IMR-90 (cell line): ENCODE results near the gene NME7. TPM values are rescaled to one million over a fixed set of nuclear protein-coding genes. Genes with fewer than 3 reads are reported as not detected.

Experiments used
- ATAC-seq: fragments of 200-7000 bp; cut with Tn5 transposase; 2 replicates; pipeline ENCODE4 v1.9.1; 2020; ENCODE audit warnings: low read depth, mild to moderate bottlenecking, moderate library complexity
- BruUV-seq: library from RNA; stranded (reverse); fragments of 400-500 nt; replicated peaks from 2 replicates; lab custom pipeline; 2021; lab: Mats Ljungman, UMichigan
- CTCF ChIA-PET: fragments of 300-600 bp; formaldehyde crosslinking; extraction: SDS; loops from one replicate; lab custom pipeline; 2021; ENCODE audit warnings: antibody characterized with exemption; lab: Yijun Ruan, JAX
- POLR2A ChIA-PET: fragments of 300-600 bp; sonication (Branson Sonifier 250); formaldehyde crosslinking; loops from one replicate; lab custom pipeline; 2022; ENCODE audit warnings: antibody characterized with exemption; ENCODE audit not compliant: unreplicated experiment; lab: Charles Lee
- DNase-seq: peaks from one replicate; pipeline ENCODE4 v3.0.0; 2013
- H2AFZ ChIP-seq: replicated peaks from 2 replicates; pipeline ENCODE3; 2013; ENCODE audit warnings: low read length, mild to moderate bottlenecking; ENCODE audit not compliant: poor library complexity
- H2AK5ac ChIP-seq: 2 replicates; pipeline ENCODE4 v1.6.1; 2013; ENCODE audit warnings: low read depth, low read length, inconsistent platforms
- H2AK9ac ChIP-seq: replicated peaks from 2 replicates; pipeline ENCODE3; 2013; ENCODE audit warnings: mild to moderate bottlenecking, low read depth, low read length, moderate library complexity; ENCODE audit not compliant: poor library complexity
- H2BK120ac ChIP-seq: 2 replicates; pipeline ENCODE4 v1.6.1; 2013; ENCODE audit warnings: low read depth, low read length, inconsistent platforms
- H2BK15ac ChIP-seq: 3 replicates; pipeline ENCODE4 v1.6.1; 2013; ENCODE audit warnings: low read depth, low read length, inconsistent platforms
- H2BK20ac ChIP-seq: 2 replicates; pipeline ENCODE4 v1.6.1; 2013; ENCODE audit warnings: low read depth, mild to moderate bottlenecking, inconsistent platforms, low read length, moderate library complexity
- H2BK5ac ChIP-seq: 2 replicates; pipeline ENCODE4 v1.6.1; 2013; ENCODE audit warnings: mild to moderate bottlenecking, low read depth, low read length, inconsistent platforms; ENCODE audit not compliant: poor library complexity, severe bottlenecking
- H3K14ac ChIP-seq: replicated peaks from 2 replicates; pipeline ENCODE4 v1.6.1; 2013; ENCODE audit warnings: low read depth, low read length, inconsistent platforms
- H3K18ac ChIP-seq: 2 replicates; pipeline ENCODE4 v1.6.1; 2013; ENCODE audit warnings: low read depth, low read length, control low read depth
- H3K23ac ChIP-seq: 2 replicates; pipeline ENCODE4 v1.6.1; 2013; ENCODE audit warnings: low read depth, low read length, inconsistent platforms
- H3K27ac ChIP-seq: 2 replicates; pipeline ENCODE4 v1.5.1; 2013; ENCODE audit warnings: mild to moderate bottlenecking, control low read depth, low read length; ENCODE audit not compliant: insufficient read depth
- H3K27me3 ChIP-seq: 2 replicates; pipeline ENCODE4 v1.6.1; 2013; ENCODE audit warnings: low read length; ENCODE audit not compliant: control insufficient read depth, insufficient read depth
- H3K36me3 ChIP-seq: 2 replicates; pipeline ENCODE4 v1.6.1; 2013; ENCODE audit warnings: low read length, mixed read lengths; ENCODE audit not compliant: control insufficient read depth, insufficient read depth
- H3K4ac ChIP-seq: 2 replicates; pipeline ENCODE4 v1.6.1; 2013; ENCODE audit warnings: low read depth, low read length, inconsistent platforms
- H3K4me1 ChIP-seq: 2 replicates; pipeline ENCODE4 v1.6.1; 2013; ENCODE audit warnings: low read length, mixed read lengths; ENCODE audit not compliant: control insufficient read depth, insufficient read depth
- H3K4me2 ChIP-seq: 2 replicates; pipeline ENCODE4 v1.6.1; 2013; ENCODE audit warnings: low read depth, mild to moderate bottlenecking, control low read depth, low read length, moderate library complexity
- H3K4me3 ChIP-seq: 2 replicates; pipeline ENCODE4 v1.5.1; 2013; ENCODE audit warnings: low read depth, mild to moderate bottlenecking, control low read depth, low read length, moderate library complexity; ENCODE audit not compliant: insufficient read depth
- H3K56ac ChIP-seq: 2 replicates; pipeline ENCODE4 v1.6.1; 2013; ENCODE audit warnings: low read length, inconsistent platforms; ENCODE audit not compliant: insufficient read depth; ENCODE audit errors: extremely low read depth
- H3K79me1 ChIP-seq, 2 experiments: 2 replicates each; pipeline ENCODE4 v1.6.1; 2013; ENCODE audit warnings: low read length in 2 of 2, inconsistent platforms in 1 of 2, low read depth in 1 of 2
- H3K9ac ChIP-seq: 2 replicates; pipeline ENCODE4 v1.6.1; 2013; ENCODE audit warnings: low read depth, low read length, control low read depth
- H3K9me1 ChIP-seq: 2 replicates; pipeline ENCODE4 v1.6.1; 2013; ENCODE audit warnings: low read length, inconsistent platforms; ENCODE audit not compliant: insufficient read depth
- H3K9me3 ChIP-seq: 2 replicates; pipeline ENCODE4 v1.6.1; 2013; ENCODE audit warnings: low read length; ENCODE audit not compliant: control insufficient read depth, insufficient read depth
- H4K20me1 ChIP-seq: 2 replicates; pipeline ENCODE4 v1.6.1; 2013; ENCODE audit warnings: low read length, inconsistent platforms; ENCODE audit not compliant: insufficient read depth
- H4K5ac ChIP-seq: 2 replicates; pipeline ENCODE4 v1.6.1; 2013; ENCODE audit warnings: mild to moderate bottlenecking, low read depth, low read length, control low read depth
- H4K8ac ChIP-seq, 2 experiments: 2 replicates each; pipeline ENCODE4 v1.6.1; 2013; ENCODE audit warnings: low read depth in 2 of 2, low read length in 2 of 2, control low read depth in 1 of 2, inconsistent platforms in 1 of 2
- H4K91ac ChIP-seq: 2 replicates; pipeline ENCODE4 v1.6.1; 2013; ENCODE audit warnings: low read depth, low read length, inconsistent platforms; ENCODE audit not compliant: insufficient read depth
- CEBPB ChIP-seq: IDR thresholded peaks from 2 replicates; pipeline ENCODE4 v1.6.1; 2012; ENCODE audit warnings: low read depth, low read length, improper control_type of control experiment
- CHD1 ChIP-seq: IDR thresholded peaks from 2 replicates; pipeline ENCODE4 v1.6.1; 2012; ENCODE audit warnings: low read depth, low read length, improper control_type of control experiment
- FOS ChIP-seq: fragments of 150-350 bp; IDR thresholded peaks from 2 replicates; pipeline ENCODE4 v1.6.1; 2016; ENCODE audit warnings: low read depth, low read length
- MAFK ChIP-seq: IDR thresholded peaks from 2 replicates; pipeline ENCODE4 v1.6.1; 2012; ENCODE audit warnings: low read depth, low read length, improper control_type of control experiment
- MAZ ChIP-seq: IDR thresholded peaks from 2 replicates; pipeline ENCODE4 v1.6.1; 2012; ENCODE audit warnings: low read depth, mild to moderate bottlenecking, low read length, improper control_type of control experiment, moderate library complexity, borderline replicate concordance
- NFE2L2 ChIP-seq: fragments of 150-350 bp; IDR thresholded peaks from 2 replicates; pipeline ENCODE4 v1.6.1; 2016; ENCODE audit warnings: low read depth, mild to moderate bottlenecking, low read length
- POLR2A ChIP-seq: IDR thresholded peaks from 2 replicates; pipeline ENCODE4 v1.6.1; 2012; ENCODE audit warnings: mild to moderate bottlenecking, low read depth, low read length
- RAD21 ChIP-seq: IDR thresholded peaks from 2 replicates; pipeline ENCODE4 v1.6.1; 2012; ENCODE audit warnings: low read length, improper control_type of control experiment
- RFX5 ChIP-seq: IDR thresholded peaks from 2 replicates; pipeline ENCODE4 v1.8.0; 2012; ENCODE audit warnings: low read depth, mild to moderate bottlenecking, low read length, moderate library complexity
- SMC3 ChIP-seq: fragments of 150-350 bp; IDR thresholded peaks from 2 replicates; pipeline ENCODE4 v1.6.1; 2016; ENCODE audit warnings: low read depth, mild to moderate bottlenecking, antibody characterized with exemption, low read length, moderate library complexity
- WGBS, 2 experiments: methylation state at CpG; one replicate each; pipeline versions ENCODE4 v1.1.5 to v1.1.7; 2013; ENCODE audit warnings: missing lambda C conversion rate in 2 of 2; ENCODE audit not compliant: insufficient read length in 1 of 2; ENCODE audit errors: extremely low coverage in 2 of 2; 5-methylcytosine and 5-hydroxymethylcytosine counted together
- dilution Hi-C: fragments of 300-500 bp; cut with HindIII; formaldehyde crosslinking; loops from one replicate; pipeline ENCODE4 v1.14.3; 2018; ENCODE audit warnings: low sequenced_read_pairs; ENCODE audit not compliant: unreplicated experiment
- in situ Hi-C: fragments of 300-500 bp; cut with MboI; formaldehyde crosslinking; loops from 3 replicates; pipeline ENCODE4 v1.14.3; 2019; ENCODE audit warnings: low sequenced_read_pairs, inconsistent platforms, mixed read lengths
- intact Hi-C: fragments of 100-400 bp; cut with micrococcal nuclease; formaldehyde crosslinking; loops from 2 replicates; pipeline ENCODE4 v1.10.0; 2022
- polyA plus RNA-seq, 3 experiments: library from polyadenylated mRNA; depleted of rRNA; stranded (reverse); fragments of >200 nt; gene quantifications; 2 replicates each; pipeline ENCODE4 v1.2.3, GENCODE V29; 2012; ENCODE audit warnings: low replicate concordance in 1 of 3
- total RNA-seq: library from RNA; depleted of rRNA; stranded (reverse); fragments of >200 nt; gene quantifications from 2 replicates; pipeline ENCODE4 v1.2.3, GENCODE V29; 2012
- TF ChIP-seq, protein P1 (sequence below): fragments of 150-350 bp; IDR thresholded peaks from 2 replicates; pipeline ENCODE4 v1.6.1; 2016; ENCODE audit warnings: low read depth, mild to moderate bottlenecking, low read length, moderate library complexity, borderline replicate concordance
- TF ChIP-seq, protein P2 (sequence below): conservative IDR thresholded peaks from 2 replicates; pipeline ENCODE4 v1.5.1; 2012; ENCODE audit warnings: mild to moderate bottlenecking, low read depth, low read length, improper control_type of control experiment
- TF ChIP-seq, protein P3 (sequence below): fragments of 150-350 bp; IDR thresholded peaks from 2 replicates; pipeline ENCODE4 v1.6.1; 2017; ENCODE audit warnings: mild to moderate bottlenecking, antibody characterized with exemption, low read length, low read depth

Gene NME7
- total and polyA plus RNA-seq, 2 of the 4 experiments (the other 2 are of a cell fraction), result 18.3 to 22.4 TPM

- peak overlapping the region; percentile 78 for H4K91ac ChIP-seq
- H3K9me3 ChIP-seq, result no peaks in the 10 kb centered on the region
- CTCF ChIA-PET, result interaction anchor here (1.0 to 1.1 kb wide), 2 partner anchors 9 to 238 kb away, joined by 3 to 6 read pairs; no protein-coding TSS in a partner anchor
- peak overlapping the region; percentile 37; the same call in 1 of the 2 replicates for H3K9ac ChIP-seq
- peak overlapping the region; percentile 88 for H3K23ac ChIP-seq
- H2BK15ac ChIP-seq, result peak overlapping the region; percentile 75; the same call in 2 of the 3 replicates
- peak overlapping the region; percentile 51 for H2AFZ ChIP-seq
- dilution Hi-C loops, result no loop called here
- peak overlapping the region; percentile 38 to 61; a peak in 3 of 4 replicates for H4K8ac ChIP-seq
- POLR2A ChIA-PET, result interaction anchor here (0.7 to 2.0 kb wide), 2 partner anchors 9 to 375 kb away, joined by 4 to 5 read pairs; partner anchors contain the start of gene SLC19A2
- in situ Hi-C loops, result loop anchor here (10.0 to 25.0 kb wide), 3 partner anchors 374 to 1601 kb away; partner anchors contain the start of genes GPR161 and SLC19A2
- H3K4me3 ChIP-seq, result no peak overlapping the region
- peaks cover 14% of the 10 kb centered on the region for H3K9me1 ChIP-seq
- peak overlapping the region; percentile 70 for H2BK120ac ChIP-seq
- peaks cover 26% of the 10 kb centered on the region for H3K4me1 ChIP-seq
- peak overlapping the region; percentile 65 for H3K14ac ChIP-seq
- 0 out of 2 replicates have a peak overlapping the region, but pooled peaks have one; percentile 42 for H4K5ac ChIP-seq
- no TSS peak for BruUV-seq
- H3K18ac ChIP-seq, result peak overlapping the region; percentile 39; the same call in 1 of the 2 replicates
- H2BK20ac ChIP-seq, result peak overlapping the region; percentile 38; the same call in 1 of the 2 replicates
- DNase-seq (peak; percentile 41), ATAC-seq (no peak)
- no peaks in the 10 kb centered on the region for H4K20me1 ChIP-seq
- intact Hi-C loops, result no loop called here
- peaks cover 23 to 64% of the 10 kb centered on the region in 2 experiments for H3K79me1 ChIP-seq
- H3K36me3 ChIP-seq, result peaks cover 4% of the 10 kb centered on the region; the same call in 1 of the 2 replicates
- no CpG with 5 or more reads among the region's 7 CpGs for WGBS, 2 experiments
- H3K27me3 ChIP-seq, result no peaks in the 10 kb centered on the region
- H2BK5ac ChIP-seq, result peak overlapping the region; percentile 83
- peak overlapping the region; percentile 83 for H3K4ac ChIP-seq
- H2AK9ac ChIP-seq, result peak overlapping the region; percentile 49
- 0 out of 2 replicates have a peak overlapping the region, but pooled peaks have one; percentile 21 for H3K56ac ChIP-seq
- H3K4me2 ChIP-seq, result peak overlapping the region; percentile 81
- H3K27ac ChIP-seq, result peak overlapping the region; percentile 70
- peak overlapping the region; percentile 93 for H2AK5ac ChIP-seq
- TF ChIP-seq, protein P1, sequence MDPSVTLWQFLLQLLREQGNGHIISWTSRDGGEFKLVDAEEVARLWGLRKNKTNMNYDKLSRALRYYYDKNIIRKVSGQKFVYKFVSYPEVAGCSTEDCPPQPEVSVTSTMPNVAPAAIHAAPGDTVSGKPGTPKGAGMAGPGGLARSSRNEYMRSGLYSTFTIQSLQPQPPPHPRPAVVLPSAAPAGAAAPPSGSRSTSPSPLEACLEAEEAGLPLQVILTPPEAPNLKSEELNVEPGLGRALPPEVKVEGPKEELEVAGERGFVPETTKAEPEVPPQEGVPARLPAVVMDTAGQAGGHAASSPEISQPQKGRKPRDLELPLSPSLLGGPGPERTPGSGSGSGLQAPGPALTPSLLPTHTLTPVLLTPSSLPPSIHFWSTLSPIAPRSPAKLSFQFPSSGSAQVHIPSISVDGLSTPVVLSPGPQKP, result no peak
- TF ChIP-seq RAD21 (no peak), SMC3 (no peak), POLR2A (no peak), MAZ (no peak), CHD1 (no peak), MAFK (no peak), RFX5 (no peak), FOS (no peak), CEBPB (no peak), NFE2L2 (no peak)
- TF ChIP-seq, protein P2, sequence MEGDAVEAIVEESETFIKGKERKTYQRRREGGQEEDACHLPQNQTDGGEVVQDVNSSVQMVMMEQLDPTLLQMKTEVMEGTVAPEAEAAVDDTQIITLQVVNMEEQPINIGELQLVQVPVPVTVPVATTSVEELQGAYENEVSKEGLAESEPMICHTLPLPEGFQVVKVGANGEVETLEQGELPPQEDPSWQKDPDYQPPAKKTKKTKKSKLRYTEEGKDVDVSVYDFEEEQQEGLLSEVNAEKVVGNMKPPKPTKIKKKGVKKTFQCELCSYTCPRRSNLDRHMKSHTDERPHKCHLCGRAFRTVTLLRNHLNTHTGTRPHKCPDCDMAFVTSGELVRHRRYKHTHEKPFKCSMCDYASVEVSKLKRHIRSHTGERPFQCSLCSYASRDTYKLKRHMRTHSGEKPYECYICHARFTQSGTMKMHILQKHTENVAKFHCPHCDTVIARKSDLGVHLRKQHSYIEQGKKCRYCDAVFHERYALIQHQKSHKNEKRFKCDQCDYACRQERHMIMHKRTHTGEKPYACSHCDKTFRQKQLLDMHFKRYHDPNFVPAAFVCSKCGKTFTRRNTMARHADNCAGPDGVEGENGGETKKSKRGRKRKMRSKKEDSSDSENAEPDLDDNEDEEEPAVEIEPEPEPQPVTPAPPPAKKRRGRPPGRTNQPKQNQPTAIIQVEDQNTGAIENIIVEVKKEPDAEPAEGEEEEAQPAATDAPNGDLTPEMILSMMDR, result no peak
- TF ChIP-seq, protein P3, sequence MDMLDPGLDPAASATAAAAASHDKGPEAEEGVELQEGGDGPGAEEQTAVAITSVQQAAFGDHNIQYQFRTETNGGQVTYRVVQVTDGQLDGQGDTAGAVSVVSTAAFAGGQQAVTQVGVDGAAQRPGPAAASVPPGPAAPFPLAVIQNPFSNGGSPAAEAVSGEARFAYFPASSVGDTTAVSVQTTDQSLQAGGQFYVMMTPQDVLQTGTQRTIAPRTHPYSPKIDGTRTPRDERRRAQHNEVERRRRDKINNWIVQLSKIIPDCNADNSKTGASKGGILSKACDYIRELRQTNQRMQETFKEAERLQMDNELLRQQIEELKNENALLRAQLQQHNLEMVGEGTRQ, result no peak
Observed at GRCh38 chr1:169110689-169111447, 256.7 kb downstream of the NME7 start.
